ENCODE measurements around the gene CTTNBP2. TPM values are rescaled to one million over a fixed set of nuclear protein-coding genes. Genes with fewer than 3 reads are reported as not detected.
"Not testable (repeated sequence)": the region's sequence is repeated elsewhere in the genome, so short reads cannot be mapped to it uniquely, and the experiment has no call there.

CTTNBP2 gene
- total and polyA plus RNA-seq, 8 donors = 3.0 to 22.2 (median 19.2) TPM

- H3K4me3 ChIP-seq = no peak overlapping the region
- ATAC-seq = no peak
- no peaks in the 10 kb centered on the region for H3K27me3 ChIP-seq
- no peaks in the 10 kb centered on the region for H3K4me1 ChIP-seq
- H3K9me3 ChIP-seq = no peaks in the 10 kb centered on the region
- H3K27ac ChIP-seq = no peak overlapping the region
- intact Hi-C loops (cut with DNase I) = no loop called here
- peak in 1 of 4 donors; percentile 33 for DNase-seq
- no peak for TF ChIP-seq CTCF (IDR thresholded peaks at IDR 0.05)
- no peaks in the 10 kb centered on the region for H3K36me3 ChIP-seq
Observed at GRCh38 chr7:117718116-117718835, 155.0 kb downstream of the CTTNBP2 start.

- H3K9me3 ChIP-seq = no peaks in the 10 kb centered on the region
- ATAC-seq (no peak), DNase-seq (no peak)
- no peaks in the 10 kb centered on the region for H3K4me1 ChIP-seq
- TF ChIP-seq CTCF (IDR thresholded peaks at IDR 0.05) = no peak
- no peak overlapping the region for H3K27ac ChIP-seq
- intact Hi-C loops (cut with DNase I) = no loop called here
- no peak overlapping the region for H3K4me3 ChIP-seq
- no peaks in the 10 kb centered on the region for H3K36me3 ChIP-seq
- H3K27me3 ChIP-seq = no peaks in the 10 kb centered on the region
Observed at GRCh38 chr7:117717357-117717756, 155.9 kb downstream of the CTTNBP2 start.

GRCh38 chr7:117716707-117717299 lies 156.4 kb downstream of the CTTNBP2 start:
- no peak for DNase-seq
- intact Hi-C loops (cut with DNase I) = no loop called here
- ATAC-seq = no peak
- no peaks in the 10 kb centered on the region for H3K9me3 ChIP-seq
- TF ChIP-seq CTCF (IDR thresholded peaks at IDR 0.05) = no peak
- H3K36me3 ChIP-seq = no peaks in the 10 kb centered on the region
- H3K4me3 ChIP-seq = no peak overlapping the region
- no peak overlapping the region for H3K27ac ChIP-seq
- H3K27me3 ChIP-seq = no peaks in the 10 kb centered on the region
- no peaks in the 10 kb centered on the region for H3K4me1 ChIP-seq

GRCh38 chr7:117715784-117716445 lies 157.3 kb downstream of the CTTNBP2 start:
- peak; percentile 20 to 29 for TF ChIP-seq CTCF (IDR thresholded peaks at IDR 0.05)
- peak in 2 of 4 donors; percentile 35 to 69 for DNase-seq
- Histone ChIP-seq H3K4me3 (no peak overlapping the region), H3K27ac (no peak overlapping the region), H3K9me3 (no peaks in the 10 kb centered on the region), H3K36me3 (no peaks in the 10 kb centered on the region), H3K4me1 (no peaks in the 10 kb centered on the region), H3K27me3 (no peaks in the 10 kb centered on the region)
- intact Hi-C loops (cut with DNase I) = no loop called here
- ATAC-seq = peak; percentile 95

- TF ChIP-seq CTCF (IDR thresholded peaks at IDR 0.05) = no peak
- ATAC-seq (no peak), DNase-seq (no peak)
- Histone ChIP-seq H3K4me1 (no peaks in the 10 kb centered on the region), H3K27ac (no peak overlapping the region), H3K9me3 (no peaks in the 10 kb centered on the region), H3K27me3 (no peaks in the 10 kb centered on the region), H3K36me3 (no peaks in the 10 kb centered on the region), H3K4me3 (no peak overlapping the region)
- intact Hi-C loops (cut with DNase I) = no loop called here
Observed at GRCh38 chr7:117711556-117711955, 161.7 kb downstream of the CTTNBP2 start.

GRCh38 chr7:117708173-117708572 lies 165.1 kb downstream of the CTTNBP2 start:
- DNase-seq; H3K4me1 ChIP-seq; intact Hi-C loops (cut with DNase I); H3K36me3 ChIP-seq; H3K27me3 ChIP-seq; H3K4me3 ChIP-seq; H3K9me3 ChIP-seq; H3K27ac ChIP-seq; ATAC-seq: not testable (repeated sequence)
